Adrenal gland (tissue), 12 donors: ENCODE data around the gene RAB27A. TPM values are rescaled to one million over a fixed set of nuclear protein-coding genes. Genes with fewer than 3 reads are reported as not detected.

Source experiments
- DNase-seq, 7 donors: peaks; one replicate each; pipeline ENCODE4 v3.0.0-alpha.2; 2019 to 2020
- H3K27ac ChIP-seq, 5 donors: fragments of 200-600 bp; sonication (generic) in 4 of 5; 1 replicate in 3 of 5; 2 replicates in 2 of 5; pipeline versions ENCODE4 v1.5.1 to v1.8.0; 2016 to 2020; ENCODE audit warnings: mild to moderate bottlenecking in 1 of 5
- H3K27me3 ChIP-seq: fragments of 200-600 bp; 2 replicates; pipeline ENCODE4 v1.8.0; 2021
- H3K36me3 ChIP-seq, 2 donors: fragments of 200-600 bp; replicated peaks in 1 of 2; 1 replicate in 1 of 2; 2 replicates in 1 of 2; pipeline versions ENCODE4 v1.5.1 to v1.8.0; 2018 to 2022
- H3K4me1 ChIP-seq, 2 donors: fragments of 200-600 bp; replicated peaks in 1 of 2; 1 replicate in 1 of 2; 2 replicates in 1 of 2; pipeline versions ENCODE4 v1.5.1 to v1.8.0; 2018 to 2021
- H3K4me3 ChIP-seq, 4 donors: fragments of 200-600 bp; sonication (generic) in 3 of 4; one replicate each; pipeline ENCODE4 v1.5.1; 2016 to 2018
- H3K9me3 ChIP-seq, 3 donors: fragments of 200-600 bp; sonication (generic) in 1 of 3; replicated peaks in 1 of 3; 1 replicate in 2 of 3; 2 replicates in 1 of 3; pipeline versions ENCODE4 v1.5.1 to v1.8.0; 2016 to 2021
- POLR2A ChIP-seq, 2 donors: fragments of 450-650 bp; IDR thresholded peaks; one replicate each; pipeline ENCODE4 v1.6.1; 2017; ENCODE audit warnings: antibody characterized with exemption in 2 of 2, mild to moderate bottlenecking in 2 of 2, moderate library complexity in 1 of 2
- WGBS, 4 donors: extraction: QIAGEN DNeasy Blood & Tissue Kit in 2 of 4; methylation state at CpG; one replicate each; pipeline versions ENCODE4 v1.1.5 to v1.1.7; 2013 to 2017; 5-methylcytosine and 5-hydroxymethylcytosine counted together
- intact Hi-C, 2 donors: fragments of 100-400 bp; cut with DNase I; formaldehyde crosslinking; loops; one replicate each; pipeline versions ENCODE4 v1.14.1 to v1.15.0; 2022 to 2023
- polyA plus RNA-seq, 3 donors: library from polyadenylated mRNA; stranded (reverse); fragments of 200-250 nt in 2 of 3; fragments of 350-450 nt in 1 of 3; fragmentation: Illumina TruSeq in 1 of 3; extraction: RNeasy Lipid Tissue Mini Kit (QIAGEN cat#74804) in 1 of 3; gene quantifications; one replicate each; pipeline ENCODE4 v1.2.3, GENCODE V29; 2013 to 2014
- total RNA-seq, 9 donors: library from RNA; depleted of rRNA in 4 of 9; stranded (reverse); fragments of >200 nt in 4 of 9; fragments of 120-200 nt in 1 of 9; fragmentation: NEBNext Ultra II Directional in 1 of 9; extraction: Animal tissue kit (Norgen Biotek cat#: 25700) in 1 of 9; gene quantifications; one replicate each; pipeline versions ENCODE4 v1.1.0 to v1.2.4, GENCODE V29; 2013 to 2023
- TF ChIP-seq, protein P1 (sequence below), 6 experiments: fragments of 450-650 bp in 4 of 6; fragments of 200-600 bp in 2 of 6; sonication (generic) in 1 of 6; IDR thresholded peaks; 1 replicate in 5 of 6; 2 replicates in 1 of 6; pipeline versions ENCODE4 v1.5.1 to v1.8.0; 2016 to 2021; ENCODE audit warnings: antibody characterized with exemption in 6 of 6, mild to moderate bottlenecking in 2 of 6, moderate library complexity in 1 of 6
- donor health status: healthy with polysubstance abuse.
- donor health status: Bipolar disorder and iron deficiency.
- donor health status: DM: yes; HTN: yes; CAD: no.
- donor health status: DM: no; HTN: no; CAD: no.
- donor health status: DM: no; HTN: no; CAD: no.
- donor health status: DM: yes; HTN: yes; CAD: no.

Gene RAB27A
- total and polyA plus RNA-seq, 12 donors = 7.1 to 102 (median 32.2) TPM

DNA sequence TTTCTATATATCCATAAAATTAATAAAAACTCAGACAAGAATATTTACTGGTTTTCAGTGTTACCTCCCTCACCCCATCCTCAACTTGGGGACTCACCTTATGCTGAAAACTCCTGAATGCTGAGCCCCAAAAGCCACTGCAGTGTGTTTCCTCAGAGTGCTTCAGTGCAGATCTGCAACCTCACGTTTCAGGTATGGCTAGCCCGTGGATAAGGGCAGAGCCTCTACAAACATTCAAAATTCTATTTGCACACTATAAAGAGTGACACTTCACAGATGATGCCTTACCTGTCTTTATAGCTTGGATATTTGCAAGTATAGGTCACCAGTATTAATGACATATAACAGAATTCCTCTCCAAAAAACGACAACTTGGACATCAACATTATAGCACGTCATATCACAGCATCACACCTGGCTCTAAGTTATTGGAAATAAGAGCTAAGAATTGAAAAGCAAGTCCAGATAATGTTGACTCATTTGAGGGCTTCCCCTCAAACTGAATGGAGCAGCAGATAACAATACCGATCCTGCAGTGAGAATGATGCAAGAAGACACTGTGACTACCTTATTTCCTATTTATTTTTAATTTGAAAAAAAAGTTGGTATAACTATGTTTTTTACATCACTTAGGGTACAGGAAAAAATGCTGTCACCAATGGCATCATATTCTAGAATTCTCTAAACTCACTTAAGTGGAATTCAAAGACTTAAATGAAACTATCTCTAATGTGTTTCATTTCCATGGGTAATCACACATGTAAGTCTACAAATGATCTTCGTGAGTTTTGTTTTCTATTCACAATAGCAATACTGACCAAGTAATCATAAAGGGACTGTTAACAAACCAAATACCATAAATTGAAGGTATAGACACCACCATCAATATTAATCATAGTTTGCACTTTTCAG, 52.1 kb downstream of the RAB27A start:
- 90 to 93% (median 91%) methylated on average over 6 of the region's 6 CpGs for WGBS, 4 donors
- no peak overlapping the region for H3K4me3 ChIP-seq
- intact Hi-C loops = no loop called here
- H3K36me3 ChIP-seq = no peaks in the 10 kb centered on the region
- no peaks in the 10 kb centered on the region for H3K9me3 ChIP-seq
- H3K4me1 ChIP-seq = no peaks in the 10 kb centered on the region
- TF ChIP-seq POLR2A (IDR thresholded peaks at IDR 0.05) = no peak
- TF ChIP-seq, protein P1, sequence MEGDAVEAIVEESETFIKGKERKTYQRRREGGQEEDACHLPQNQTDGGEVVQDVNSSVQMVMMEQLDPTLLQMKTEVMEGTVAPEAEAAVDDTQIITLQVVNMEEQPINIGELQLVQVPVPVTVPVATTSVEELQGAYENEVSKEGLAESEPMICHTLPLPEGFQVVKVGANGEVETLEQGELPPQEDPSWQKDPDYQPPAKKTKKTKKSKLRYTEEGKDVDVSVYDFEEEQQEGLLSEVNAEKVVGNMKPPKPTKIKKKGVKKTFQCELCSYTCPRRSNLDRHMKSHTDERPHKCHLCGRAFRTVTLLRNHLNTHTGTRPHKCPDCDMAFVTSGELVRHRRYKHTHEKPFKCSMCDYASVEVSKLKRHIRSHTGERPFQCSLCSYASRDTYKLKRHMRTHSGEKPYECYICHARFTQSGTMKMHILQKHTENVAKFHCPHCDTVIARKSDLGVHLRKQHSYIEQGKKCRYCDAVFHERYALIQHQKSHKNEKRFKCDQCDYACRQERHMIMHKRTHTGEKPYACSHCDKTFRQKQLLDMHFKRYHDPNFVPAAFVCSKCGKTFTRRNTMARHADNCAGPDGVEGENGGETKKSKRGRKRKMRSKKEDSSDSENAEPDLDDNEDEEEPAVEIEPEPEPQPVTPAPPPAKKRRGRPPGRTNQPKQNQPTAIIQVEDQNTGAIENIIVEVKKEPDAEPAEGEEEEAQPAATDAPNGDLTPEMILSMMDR (IDR thresholded peaks at IDR 0.05) = no peak
- no peak for DNase-seq
- H3K27me3 ChIP-seq = no peaks in the 10 kb centered on the region
- no peak overlapping the region for H3K27ac ChIP-seq

DNA sequence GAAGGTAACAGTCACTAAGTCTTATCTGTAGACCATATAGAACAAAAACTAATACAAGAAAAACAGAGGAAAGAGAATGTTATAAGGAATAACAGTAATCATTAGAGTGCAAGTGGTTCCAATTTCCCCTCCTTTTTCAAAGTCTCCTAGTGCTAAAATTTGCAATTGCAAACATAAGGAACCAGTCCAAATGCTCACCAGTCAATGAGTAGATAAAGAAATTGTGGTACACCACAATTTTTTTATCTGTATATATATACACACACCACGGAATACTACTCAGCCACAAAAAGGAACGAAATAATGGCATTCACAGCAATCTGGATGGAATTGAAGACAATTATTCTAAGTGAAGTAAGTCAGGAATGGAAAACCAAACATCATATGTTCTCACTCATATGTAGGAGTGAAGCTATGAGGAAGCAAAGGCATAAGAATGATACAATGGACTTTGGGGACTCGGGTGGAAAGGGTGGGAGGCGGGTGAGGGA, 54.0 kb downstream of the RAB27A start:
- Histone ChIP-seq H3K9me3 (no peaks in the 10 kb centered on the region), H3K27ac (no peak overlapping the region), H3K4me3 (no peak overlapping the region), H3K4me1 (no peaks in the 10 kb centered on the region), H3K27me3 (no peaks in the 10 kb centered on the region), H3K36me3 (no peaks in the 10 kb centered on the region)
- TF ChIP-seq, protein P1 (IDR thresholded peaks at IDR 0.05) = no peak
- no peak for TF ChIP-seq POLR2A (IDR thresholded peaks at IDR 0.05)
- no peak for DNase-seq
- intact Hi-C loops = no loop called here
- 94 to 95% (median 94%) methylated on average over 4 of the region's 4 CpGs for WGBS, 4 donors

DNA sequence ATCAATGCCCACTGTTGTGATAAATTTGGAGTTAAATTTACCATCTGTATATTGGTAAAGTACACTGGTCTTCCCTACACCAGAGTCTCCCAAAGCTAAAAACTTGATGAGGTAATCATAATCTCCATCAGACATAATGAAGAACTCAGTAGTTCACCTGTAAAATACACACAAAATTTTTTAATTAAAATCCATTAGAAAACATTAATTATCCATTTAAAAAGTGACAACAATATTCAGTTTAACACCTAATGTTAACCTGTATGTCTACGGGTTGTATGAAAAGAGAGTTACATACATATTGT, 54.9 kb downstream of the RAB27A start:
- H3K4me3 ChIP-seq = no peak overlapping the region
- no peak for DNase-seq
- no peaks in the 10 kb centered on the region for H3K9me3 ChIP-seq
- no peak for TF ChIP-seq POLR2A (IDR thresholded peaks at IDR 0.05)
- TF ChIP-seq, protein P1 (IDR thresholded peaks at IDR 0.05) = no peak
- H3K4me1 ChIP-seq = peaks cover 0 to 4% of the 10 kb centered on the region in 2 donors
- H3K27me3 ChIP-seq = no peaks in the 10 kb centered on the region
- 96 to 100% (median 98%) methylated on average over 1 of the region's 1 CpG for WGBS, 4 donors
- intact Hi-C loops = no loop called here
- H3K36me3 ChIP-seq = no peaks in the 10 kb centered on the region
- no peak overlapping the region for H3K27ac ChIP-seq

DNA sequence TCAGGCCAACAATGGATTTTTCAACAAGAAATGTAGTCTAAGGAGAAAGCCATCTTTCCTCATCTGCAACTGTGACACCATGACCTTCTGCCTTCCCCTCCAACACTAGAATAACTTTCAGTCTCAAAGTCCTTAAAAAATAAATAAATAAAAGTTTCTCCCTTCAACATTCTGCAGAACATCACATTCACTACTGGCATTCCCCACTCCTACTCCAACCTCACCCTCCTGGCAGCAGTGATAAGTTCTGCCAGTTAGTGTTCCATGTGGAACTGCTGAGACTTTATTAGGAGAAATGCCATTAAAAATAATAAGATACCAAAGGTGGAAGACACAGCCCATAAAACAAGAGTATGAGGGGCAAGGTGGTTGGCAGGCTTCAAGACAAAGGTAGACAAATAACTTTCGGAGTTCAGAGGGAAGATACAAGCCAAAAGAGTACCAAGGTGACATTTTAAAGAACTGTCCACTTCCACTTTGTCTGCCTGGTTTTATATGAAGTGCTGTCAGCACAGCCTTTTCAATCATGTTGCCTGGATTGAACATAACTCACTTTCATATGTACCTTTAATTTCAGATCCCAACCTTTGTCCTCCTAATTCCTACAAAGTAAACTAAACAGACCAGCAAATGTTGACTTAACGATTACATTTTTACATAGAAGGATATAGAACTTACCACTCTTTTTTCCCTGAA, 55.4 kb downstream of the RAB27A start:
- Histone ChIP-seq H3K4me3 (no peak overlapping the region), H3K27ac (no peak overlapping the region), H3K36me3 (no peaks in the 10 kb centered on the region), H3K9me3 (no peaks in the 10 kb centered on the region), H3K27me3 (no peaks in the 10 kb centered on the region), H3K4me1 (peaks cover 0 to 4% of the 10 kb centered on the region in 2 donors)
- TF ChIP-seq, protein P1 (IDR thresholded peaks at IDR 0.05) = no peak
- no peak for TF ChIP-seq POLR2A (IDR thresholded peaks at IDR 0.05)
- WGBS, 4 donors = 89 to 99% (median 95%) methylated on average over 2 of the region's 2 CpGs
- intact Hi-C loops = no loop called here
- no peak for DNase-seq
